Left renal pelvis (tissue), 4 donors: ENCODE results near the gene CACNA1F. TPM values are rescaled to one million over a fixed set of nuclear protein-coding genes. Genes with fewer than 3 reads are reported as not detected.

Experiments
- DNase-seq, 4 donors: peaks; one replicate each; pipeline ENCODE4 v3.0.0-alpha.2; 2013; ENCODE audit warnings: low read depth in 4 of 4, low spot score in 3 of 4
- polyA plus RNA-seq, 4 donors: library from polyadenylated mRNA; unstranded; fragments of 120-200 nt; gene quantifications; one replicate each; pipeline ENCODE4 v1.2.1, GENCODE V29; 2013; ENCODE audit not compliant: insufficient read length in 4 of 4

The CACNA1F gene
- polyA plus RNA-seq, 4 donors, result 0.03 to 0.70 (median 0.11) TPM

- DNase-seq, result no peak
These were observed 1.7 kb downstream of the CACNA1F start for GRCh38 chrX:49231333-49232000.

- no peak for DNase-seq
These were observed 2.5 kb downstream of the CACNA1F start for GRCh38 chrX:49230500-49231232.

- DNase-seq, result no peak
These were observed 5.0 kb downstream of the CACNA1F start for GRCh38 chrX:49228185-49228584.

GRCh38 chrX:49227726-49228125 lies 5.4 kb downstream of the CACNA1F start:
- no peak for DNase-seq

GRCh38 chrX:49226946-49227345 lies 6.2 kb downstream of the CACNA1F start:
- DNase-seq, result no peak

- DNase-seq, result no peak
These were observed 7.3 kb downstream of the CACNA1F start for GRCh38 chrX:49225858-49226257.

- DNase-seq, result no peak
These were observed 11.3 kb downstream of the CACNA1F start for GRCh38 chrX:49221868-49222267.

- no peak for DNase-seq
These were observed 13.0 kb downstream of the CACNA1F start for GRCh38 chrX:49220100-49220499.

- DNase-seq, result no peak
These were observed 18.1 kb downstream of the CACNA1F start for GRCh38 chrX:49214996-49215526.

- DNase-seq, result no peak
These were observed 18.7 kb downstream of the CACNA1F start for GRCh38 chrX:49214416-49214815.

GRCh38 chrX:49212861-49213260 lies 20.3 kb downstream of the CACNA1F start:
- DNase-seq, result no peak

- no peak for DNase-seq
These were observed 20.9 kb downstream of the CACNA1F start for GRCh38 chrX:49212209-49212608.

GRCh38 chrX:49211074-49211473 lies 22.1 kb downstream of the CACNA1F start:
- DNase-seq, result no peak

GRCh38 chrX:49210406-49210805 lies 22.7 kb downstream of the CACNA1F start:
- no peak for DNase-seq

GRCh38 chrX:49209434-49210251 lies 23.5 kb downstream of the CACNA1F start:
- DNase-seq, result no peak

- no peak for DNase-seq
These were observed 24.7 kb downstream of the CACNA1F start for GRCh38 chrX:49208399-49208798.

GRCh38 chrX:49206543-49206942 lies 26.6 kb downstream of the CACNA1F start:
- DNase-seq, result no peak

GRCh38 chrX:49205443-49205842 lies 27.7 kb downstream of the CACNA1F start:
- no peak for DNase-seq

GRCh38 chrX:49204709-49205108 lies 28.4 kb downstream of the CACNA1F start:
- no peak for DNase-seq

GRCh38 chrX:49204017-49204416 lies 29.1 kb downstream of the CACNA1F start:
- DNase-seq, result no peak

GRCh38 chrX:49203536-49203935 lies 29.6 kb downstream of the CACNA1F start:
- DNase-seq, result no peak
